GM21360 (cell line): Measurements from ENCODE around the gene HS3ST3A1.
"Not testable (repeated sequence)": the region's sequence is repeated elsewhere in the genome, so short reads cannot be mapped to it uniquely, and the experiment has no call there.

Experiments
- ATAC-seq: cut with Tn5 transposase; IDR thresholded peaks from one replicate; pipeline ENCODE4 v1.9.1; 2021; ENCODE audit warnings: mild to moderate bottlenecking, moderate library complexity; ENCODE audit not compliant: unreplicated experiment

Gene HS3ST3A1

DNA sequence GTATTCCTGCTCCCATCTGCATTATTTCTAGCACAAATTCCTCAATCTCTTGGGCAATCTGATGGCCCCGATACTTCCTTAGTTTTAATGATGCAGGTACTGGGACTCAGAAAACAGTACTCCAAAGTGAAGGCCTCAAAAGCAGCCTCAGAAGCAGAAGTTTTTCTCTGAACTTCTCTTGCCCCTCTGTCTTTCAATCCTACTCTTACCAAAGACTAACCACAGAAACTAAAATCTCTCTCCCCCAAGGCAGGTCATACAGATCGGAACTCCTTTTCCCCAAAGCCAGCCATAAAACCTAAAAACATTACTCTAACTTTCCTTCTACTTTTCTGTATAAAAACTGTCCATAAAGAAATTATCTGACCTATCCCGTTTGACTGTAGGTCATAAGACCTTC lies 103.5 kb downstream of the HS3ST3A1 start:
- no peak for ATAC-seq

DNA sequence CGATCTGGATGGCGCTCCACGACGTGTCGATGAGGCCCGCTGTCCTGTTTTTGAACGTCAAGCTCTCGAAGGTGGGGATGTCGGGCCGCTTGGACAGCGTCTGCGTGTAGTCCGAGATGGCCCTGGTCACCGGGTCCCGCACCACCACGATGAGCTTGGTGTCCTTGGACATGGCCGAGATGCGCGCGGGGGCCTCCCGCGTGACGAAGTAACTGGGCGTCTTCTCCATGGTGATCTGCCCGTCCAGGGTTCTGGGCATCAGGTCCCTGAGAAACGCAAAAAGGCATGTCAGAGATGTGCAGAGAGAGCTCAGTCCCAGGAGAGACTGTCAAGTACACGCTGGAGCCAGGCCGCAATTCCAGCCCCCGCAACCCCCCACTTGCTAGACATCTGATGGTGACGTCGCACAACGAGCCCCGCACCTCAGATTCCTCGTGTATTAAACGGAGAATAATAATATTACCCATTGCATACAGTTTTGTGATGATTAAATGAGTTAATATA lies 105.1 kb downstream of the HS3ST3A1 start:
- ATAC-seq = not testable (repeated sequence)

DNA sequence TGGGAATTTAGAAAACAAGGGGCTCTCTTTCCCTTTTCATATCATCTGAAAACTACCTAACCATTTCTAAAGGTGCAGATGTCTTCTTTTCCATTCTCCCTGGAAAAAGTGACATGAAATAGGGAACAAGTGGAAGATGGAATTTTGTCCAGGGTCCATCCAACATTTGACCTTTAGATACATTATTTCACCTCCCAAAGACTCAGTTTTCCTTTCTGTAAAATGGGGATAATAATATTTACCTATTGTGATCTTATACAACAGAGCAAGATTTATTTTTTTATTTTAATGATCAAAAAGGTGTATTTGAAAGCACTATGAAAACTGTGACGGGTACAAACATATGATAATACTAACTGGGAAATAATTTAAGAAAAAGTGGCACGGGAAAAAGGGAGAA lies 106.3 kb downstream of the HS3ST3A1 start:
- no peak for ATAC-seq

DNA sequence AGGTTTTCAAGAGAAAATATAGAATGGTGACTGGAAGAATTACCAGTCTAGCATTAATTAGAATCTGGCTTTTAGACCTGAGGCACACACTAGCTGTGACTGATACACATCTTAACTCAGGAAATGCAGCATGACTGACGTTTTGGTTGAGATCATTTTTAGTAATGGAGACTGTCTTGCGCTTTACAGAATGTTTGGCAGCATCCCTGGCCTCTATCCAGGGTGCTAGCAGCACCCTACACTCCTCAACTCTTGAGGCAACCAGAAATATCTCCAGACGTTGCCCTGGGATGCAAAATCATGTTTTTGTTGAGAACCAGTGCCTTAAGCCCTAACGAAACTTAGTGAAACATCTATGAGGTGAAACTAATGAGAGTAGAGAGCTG lies 109.0 kb downstream of the HS3ST3A1 start:
- ATAC-seq = no peak

DNA sequence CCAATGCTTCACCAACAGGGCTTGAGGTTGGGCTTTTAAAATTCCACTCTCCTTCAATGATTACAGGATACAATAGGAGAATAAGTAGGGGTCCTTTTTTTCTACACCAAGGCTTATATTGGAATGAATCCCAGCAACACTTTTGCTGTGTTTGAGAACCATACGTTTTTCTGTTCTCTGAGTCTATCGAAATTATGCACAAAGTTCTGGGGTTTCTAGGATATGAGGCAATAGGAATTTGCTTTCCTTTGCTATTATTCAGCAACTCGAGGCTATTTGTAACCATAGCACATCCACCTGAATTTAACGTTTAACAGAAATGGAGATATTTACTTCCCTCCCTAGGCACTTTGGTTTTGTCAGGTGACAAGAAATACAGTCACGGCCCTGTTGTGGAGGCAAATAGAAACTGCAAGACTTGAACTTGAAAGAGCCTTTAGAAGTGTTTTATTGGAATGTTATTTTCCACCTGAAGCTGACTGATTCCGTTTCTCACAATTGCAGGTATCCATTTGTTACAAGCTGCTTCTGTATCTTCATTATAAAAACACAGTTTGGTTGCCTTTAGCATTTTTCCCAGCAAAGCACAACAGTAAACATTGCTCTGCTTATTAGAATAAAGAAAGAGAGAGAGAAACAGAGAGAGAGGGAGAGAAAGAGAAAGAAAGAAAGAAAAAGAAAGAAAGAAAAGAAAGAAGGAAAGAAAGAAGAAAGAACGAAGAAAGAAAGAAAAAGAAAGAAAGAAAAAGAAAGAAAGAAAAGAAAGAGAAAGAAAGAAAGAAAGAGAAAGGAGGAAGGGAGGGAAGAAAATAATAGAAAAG lies 109.6 kb downstream of the HS3ST3A1 start:
- ATAC-seq = no peak

DNA sequence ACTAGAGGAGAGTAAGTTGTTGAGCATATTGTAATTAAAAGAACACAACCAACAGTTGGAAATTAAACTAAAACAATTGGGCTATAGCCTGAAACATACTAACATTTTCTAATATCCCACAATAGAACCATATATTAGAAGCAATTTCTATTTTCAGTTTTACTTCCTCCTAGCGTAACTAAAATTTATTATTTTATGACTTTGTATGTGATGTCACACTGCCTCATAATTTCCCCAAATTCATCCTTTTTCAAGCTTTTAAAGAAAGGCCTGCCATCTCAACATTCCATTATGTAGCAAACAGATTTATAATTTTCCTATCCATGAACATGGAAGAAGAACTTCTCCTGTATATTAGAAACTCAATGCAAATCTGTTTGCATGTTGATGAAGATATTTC lies 110.2 kb downstream of the HS3ST3A1 start:
- no peak for ATAC-seq

DNA sequence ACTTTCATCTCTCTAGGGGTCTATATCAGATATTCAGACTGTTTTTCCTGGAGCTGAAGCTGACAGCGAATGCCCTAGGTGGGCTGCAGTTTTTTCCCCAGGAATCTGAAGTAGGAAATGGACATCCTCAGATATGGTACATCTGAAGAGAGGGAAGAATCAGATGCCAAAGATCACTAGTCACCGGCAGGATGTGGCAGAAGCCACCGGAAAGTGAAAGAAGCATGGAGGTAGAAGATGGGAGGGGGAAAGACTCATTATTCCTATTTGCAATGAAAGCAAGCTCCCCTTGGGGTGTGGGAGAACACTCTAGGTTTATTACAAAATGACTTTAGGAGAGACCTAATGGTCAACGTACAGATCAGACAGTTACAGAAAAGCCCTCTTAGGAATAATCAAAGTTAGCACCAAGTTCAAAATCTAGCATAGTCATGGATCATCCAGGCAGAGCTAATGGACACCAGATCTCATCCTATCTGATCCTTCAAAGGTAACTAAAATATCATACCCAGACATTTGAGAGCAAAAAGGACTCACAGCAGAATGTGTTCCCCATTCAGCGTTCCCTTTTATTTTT lies 110.7 kb downstream of the HS3ST3A1 start:
- ATAC-seq = no peak

DNA sequence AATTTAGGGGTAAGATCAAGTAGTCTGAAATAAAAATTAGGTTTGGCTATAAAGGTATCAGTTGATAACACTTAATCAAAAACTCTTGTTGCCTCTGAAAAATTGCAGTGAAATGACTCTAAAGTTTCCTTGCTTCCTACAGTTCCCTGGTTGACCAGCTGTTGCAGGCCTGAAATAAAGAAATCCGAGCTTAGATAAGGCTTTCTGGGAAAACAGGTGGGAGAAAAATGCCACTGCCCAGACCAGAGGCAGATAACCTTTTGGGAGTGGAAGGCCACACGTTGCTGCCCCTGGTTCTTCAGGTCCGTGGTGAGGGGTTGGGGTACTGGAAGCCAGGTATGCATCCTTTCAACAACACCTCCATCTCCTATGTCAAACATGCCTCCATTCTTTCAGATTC lies 111.3 kb downstream of the HS3ST3A1 start:
- no peak for ATAC-seq

DNA sequence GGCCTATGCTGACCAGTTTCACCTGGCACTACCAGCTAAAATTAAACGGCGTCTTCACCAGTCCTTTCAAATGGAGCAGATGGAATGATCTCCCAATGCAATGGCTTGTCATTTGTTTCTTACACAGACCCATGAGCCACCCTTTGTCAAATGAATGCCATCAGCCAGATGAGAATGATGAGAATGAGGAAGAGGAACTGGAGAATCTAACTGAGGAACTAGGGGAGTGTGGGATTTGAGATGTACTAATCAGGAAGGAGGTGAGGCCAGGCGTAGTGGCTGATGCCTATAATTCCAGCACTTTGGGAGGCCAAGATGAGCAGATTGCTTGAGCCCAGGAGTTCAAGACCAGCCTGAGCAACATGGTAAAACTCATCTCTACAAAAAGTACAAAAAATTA lies 116.4 kb downstream of the HS3ST3A1 start:
- ATAC-seq = no peak

DNA sequence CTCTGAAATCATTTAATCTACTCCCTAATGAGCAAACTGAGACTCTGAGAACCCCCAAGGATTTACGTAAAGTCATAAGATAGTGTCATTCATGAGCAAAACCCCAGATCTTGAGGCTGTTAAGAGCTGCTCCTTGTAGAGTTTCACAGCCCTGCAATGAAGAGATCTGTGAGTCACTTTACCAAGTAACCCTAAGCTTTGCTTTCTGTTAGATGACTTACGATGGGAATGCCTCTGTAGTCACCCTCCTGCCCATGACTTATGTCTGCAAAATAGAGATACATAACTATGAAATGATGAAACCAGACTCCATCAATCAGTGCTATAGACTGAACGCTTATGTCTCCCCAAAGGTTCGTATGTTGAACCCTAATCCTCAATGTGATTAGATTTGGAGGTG lies 117.7 kb downstream of the HS3ST3A1 start:
- ATAC-seq = no peak

DNA sequence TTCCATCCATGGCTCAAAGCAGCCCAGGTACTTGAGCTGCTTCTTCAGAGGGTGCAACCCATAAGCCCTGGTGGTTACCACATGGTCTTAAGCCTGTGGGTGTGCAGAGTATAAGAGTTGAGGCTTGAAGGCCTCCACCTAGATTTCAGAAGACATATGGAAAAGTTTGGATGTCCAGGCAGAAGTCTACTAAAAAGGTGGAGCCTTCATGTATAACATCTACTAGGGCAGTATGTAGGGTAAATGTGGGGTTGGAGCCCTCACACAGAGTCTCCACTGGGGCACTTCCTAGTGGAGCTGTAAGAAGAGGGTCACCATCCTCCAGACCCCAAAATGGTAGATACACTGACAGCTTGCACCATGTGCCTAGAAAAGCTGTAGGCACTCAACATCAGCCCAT lies 120.9 kb downstream of the HS3ST3A1 start:
- ATAC-seq = no peak

DNA sequence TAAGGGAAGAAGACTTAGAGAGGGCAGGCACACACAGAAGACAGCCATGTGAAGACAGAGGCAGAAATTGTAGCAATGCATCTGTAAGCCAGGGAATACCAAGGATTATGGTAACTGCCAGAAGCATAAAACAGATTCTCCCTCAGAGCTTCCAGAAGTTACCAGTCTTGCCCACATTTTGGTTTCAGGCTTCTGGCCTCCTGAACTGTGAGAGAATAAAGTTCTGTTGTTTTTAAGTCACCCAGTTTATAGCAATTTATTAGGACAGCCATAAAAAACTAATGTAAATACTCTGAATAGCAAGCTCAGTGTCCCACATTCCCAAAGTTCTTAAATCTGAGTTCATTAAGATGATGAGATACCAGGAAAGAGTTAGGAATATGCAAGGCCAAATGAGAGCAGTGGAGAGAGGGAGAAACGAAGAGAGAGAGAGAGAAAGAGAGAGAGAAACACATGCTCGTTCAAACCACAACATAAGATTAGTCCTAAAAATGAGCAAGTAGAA lies 123.4 kb downstream of the HS3ST3A1 start:
- no peak for ATAC-seq

DNA sequence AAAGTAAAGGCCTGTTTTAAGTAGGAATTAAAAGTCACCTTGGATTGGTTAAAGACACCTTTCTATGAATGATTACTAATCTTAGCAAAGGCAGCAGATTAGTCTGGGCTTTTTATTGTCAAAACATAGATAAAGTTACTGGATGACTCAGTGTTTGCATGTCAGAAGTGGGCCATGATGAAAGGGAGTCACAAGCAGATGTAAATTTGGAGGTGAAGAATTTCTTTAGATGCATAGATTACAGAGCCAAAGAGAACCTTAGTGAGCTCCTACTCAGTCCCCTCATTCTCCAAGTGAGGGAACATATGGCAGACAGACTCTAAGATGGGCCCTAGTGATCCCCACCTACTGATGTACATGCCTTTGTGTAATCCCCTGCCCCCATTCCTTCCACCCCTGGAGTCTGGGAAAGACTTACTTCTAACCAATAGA lies 124.5 kb downstream of the HS3ST3A1 start:
- ATAC-seq = no peak

DNA sequence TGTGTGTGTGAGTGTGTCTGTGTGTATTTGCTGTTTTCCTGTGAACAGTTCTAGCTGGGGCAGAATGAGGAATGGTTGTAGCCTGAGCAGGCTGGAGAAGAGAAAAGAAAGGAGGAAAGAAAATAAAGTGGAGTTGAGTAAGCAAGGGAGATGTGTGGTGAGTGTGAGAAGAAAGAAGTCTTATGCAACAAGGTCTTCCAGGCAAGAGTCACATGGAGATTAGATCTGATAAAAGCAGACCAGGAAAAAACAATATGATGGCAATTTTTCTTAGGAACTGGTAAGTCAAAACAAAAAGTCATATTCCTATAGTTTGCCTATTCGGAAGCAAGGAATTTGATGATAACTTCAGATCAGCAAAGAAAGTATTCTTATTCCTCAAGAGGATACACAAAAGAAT lies 125.0 kb downstream of the HS3ST3A1 start:
- no peak for ATAC-seq

DNA sequence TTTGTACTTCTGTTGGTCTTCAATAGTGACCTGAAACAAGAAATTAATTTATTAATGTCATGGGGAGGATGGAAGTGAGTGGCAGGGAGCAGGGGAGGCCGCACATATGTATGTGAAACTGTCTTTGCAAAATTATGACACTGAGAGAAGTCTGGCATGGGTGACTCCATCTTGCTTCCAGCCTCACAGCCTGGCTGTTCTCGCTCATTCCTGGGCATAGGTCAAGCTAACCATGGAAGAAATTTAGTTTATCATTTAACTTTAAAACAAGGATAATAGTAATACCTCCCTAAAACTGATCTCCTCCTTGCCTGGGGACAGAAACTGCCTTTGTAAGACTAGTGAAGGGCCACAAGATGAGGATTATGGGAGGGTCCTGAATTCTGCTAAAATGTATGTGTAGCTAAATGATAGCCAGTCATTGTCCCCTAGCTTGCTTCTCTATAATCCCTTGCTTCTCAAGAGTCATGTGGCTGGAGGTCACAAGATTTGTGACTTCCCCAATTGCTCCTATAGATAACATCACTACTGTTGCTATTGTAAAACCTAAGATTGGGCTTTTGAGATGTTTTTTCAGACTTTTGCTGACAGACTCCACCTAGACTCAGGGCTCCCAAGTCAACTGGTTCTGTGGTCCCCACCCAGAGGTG lies 126.0 kb downstream of the HS3ST3A1 start:
- ATAC-seq = no peak

DNA sequence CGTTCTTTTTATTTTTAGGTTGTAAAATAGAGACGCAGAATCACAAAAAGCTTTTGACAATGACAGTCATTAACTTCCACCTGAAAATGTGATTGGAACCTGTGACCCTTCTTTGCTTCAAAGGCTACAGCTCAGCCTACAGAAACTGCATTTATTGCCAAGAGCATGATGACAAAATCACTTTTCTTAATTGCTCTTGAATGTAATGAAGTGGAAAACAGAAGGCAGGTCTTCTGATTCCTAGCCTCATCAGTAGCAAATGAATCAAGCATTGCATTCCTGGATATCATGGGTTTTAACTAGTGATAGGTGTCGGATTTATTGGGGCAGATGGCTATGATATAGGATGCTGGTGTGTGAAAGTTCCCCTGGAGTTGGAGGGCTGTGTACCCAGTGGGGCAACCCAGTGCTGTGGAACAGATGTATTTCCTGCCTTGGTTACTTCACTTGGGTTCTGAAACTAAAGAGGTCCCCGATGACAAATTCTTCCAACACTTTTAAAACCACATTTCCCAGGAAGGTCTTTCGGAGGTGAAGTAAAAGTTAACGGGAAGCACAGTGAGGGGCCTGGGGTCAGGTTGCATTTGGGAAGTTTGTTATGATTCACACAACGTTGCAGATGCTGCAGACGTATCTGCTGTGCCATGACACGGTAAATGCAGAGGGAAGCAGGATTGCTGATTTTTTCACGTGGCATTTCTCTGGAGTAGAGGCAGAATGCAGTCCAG lies 127.5 kb downstream of the HS3ST3A1 start:
- ATAC-seq = no peak

DNA sequence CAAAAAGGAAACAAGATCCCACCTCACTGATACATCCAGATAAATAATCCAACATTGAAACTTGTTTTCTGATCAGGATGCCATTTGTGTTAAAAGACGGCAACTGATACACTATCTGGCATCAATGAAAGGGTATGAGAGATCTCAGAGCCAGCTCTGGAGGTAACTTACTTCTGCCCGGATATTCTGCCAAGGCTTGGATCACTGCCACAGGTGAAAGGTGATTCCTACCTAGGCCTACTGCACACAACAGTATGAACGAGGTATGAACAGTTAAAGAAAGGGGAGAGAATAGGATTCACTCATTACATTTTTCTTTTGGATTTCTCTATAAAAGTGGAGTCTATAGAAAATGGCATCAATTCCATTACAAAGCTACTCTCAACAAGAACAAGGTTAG lies 136.1 kb downstream of the HS3ST3A1 start:
- ATAC-seq = no peak

DNA sequence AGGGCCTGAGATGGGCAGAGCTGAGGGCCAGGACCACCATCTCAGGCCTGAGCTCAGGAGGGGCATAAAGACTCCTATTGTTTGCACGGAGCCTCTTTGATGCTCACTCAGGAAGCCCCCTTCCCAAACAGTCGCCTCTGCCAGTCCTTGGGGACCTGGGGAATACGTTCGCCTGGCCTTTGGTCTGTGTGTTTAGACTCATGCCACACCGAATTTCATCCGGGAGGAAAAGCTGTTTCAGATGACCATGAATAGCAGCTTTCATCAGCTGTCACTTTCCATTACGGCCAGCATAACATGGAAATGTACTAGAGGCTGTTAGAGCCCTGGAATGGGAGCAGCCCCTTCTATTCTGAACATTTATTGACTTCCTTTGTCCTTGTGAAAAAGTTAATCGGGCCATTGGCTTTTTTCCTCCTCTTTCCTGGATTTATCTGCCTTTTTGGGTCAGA lies 139.0 kb downstream of the HS3ST3A1 start:
- ATAC-seq = no peak

DNA sequence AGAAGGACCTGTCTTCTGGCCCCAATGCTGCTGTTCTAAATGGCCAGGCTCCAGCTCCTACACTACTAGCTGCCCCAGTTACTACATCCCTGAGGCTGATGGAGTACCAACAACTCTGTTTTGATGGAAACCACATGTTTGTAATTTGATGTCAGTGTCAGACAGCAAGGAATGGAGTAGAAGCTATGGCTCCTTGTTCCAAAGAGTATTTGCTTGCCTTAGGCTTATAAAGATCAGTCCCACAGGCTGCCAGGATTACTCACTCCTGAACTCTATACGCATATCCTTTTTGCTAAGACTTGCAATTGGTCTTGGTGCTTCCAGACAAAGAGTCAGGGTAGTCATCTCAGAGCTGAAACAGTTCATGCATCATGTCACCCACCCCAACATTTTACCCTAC lies 139.6 kb downstream of the HS3ST3A1 start:
- ATAC-seq = no peak

DNA sequence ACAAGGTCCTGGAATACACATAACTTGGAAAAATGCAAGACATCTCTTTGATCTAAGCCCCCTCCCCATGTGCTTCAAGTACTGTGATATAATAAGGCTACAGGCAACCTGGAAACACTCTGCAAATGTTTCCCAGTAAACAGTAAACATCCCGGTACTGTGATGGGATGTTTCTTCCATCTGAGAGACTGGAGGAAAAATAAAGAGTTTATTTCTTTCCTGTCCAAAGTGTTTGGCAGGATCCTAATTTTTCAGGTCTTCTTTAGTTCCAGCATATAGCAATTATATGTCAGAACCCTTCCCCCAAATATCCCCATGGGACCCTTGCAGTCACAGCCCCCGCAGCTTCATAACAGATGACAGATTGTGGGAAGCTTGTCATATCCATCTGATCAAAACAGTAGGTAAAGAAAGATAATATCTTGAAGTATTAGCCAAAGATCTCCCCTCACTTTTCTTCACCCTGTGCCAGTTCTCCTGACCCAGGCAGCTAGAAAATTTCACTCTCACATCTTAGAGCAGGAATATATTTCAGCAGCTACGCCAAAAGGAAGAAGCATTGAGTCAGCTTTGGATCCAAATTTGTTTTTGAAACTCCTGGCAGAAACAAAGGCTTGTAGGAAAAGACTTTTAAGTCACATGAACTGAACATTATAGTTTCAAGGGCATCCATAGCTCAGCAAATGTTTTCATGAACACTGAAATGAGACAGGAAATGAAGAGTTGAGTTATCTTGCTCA lies 141.3 kb downstream of the HS3ST3A1 start:
- no peak for ATAC-seq
